K562 (cell line): Measurements from ENCODE around the gene C13orf46. TPM values are rescaled to one million over a fixed set of nuclear protein-coding genes. Genes with fewer than 3 reads are reported as not detected.

ENCODE experiments used
- ATAC-seq: fragments of 200-7000 bp; cut with Tn5 transposase; 3 replicates; pipeline ENCODE4 v1.9.1; 2020; ENCODE audit warnings: moderate library complexity
- BruUV-seq: library from RNA; stranded (reverse); fragments of 400-500 nt; replicated peaks from 2 replicates; lab custom pipeline; 2021; lab: Mats Ljungman, UMichigan
- CTCF ChIA-PET: fragments of 300-600 bp; formaldehyde crosslinking; extraction: SDS; loops from one replicate; lab custom pipeline; 2021; ENCODE audit warnings: low intra/inter-chr PET ratio; lab: Yijun Ruan, JAX
- POLR2A ChIA-PET: fragments of 300-600, 350-650 bp; sonication (Branson Sonifier 250); formaldehyde crosslinking; extraction: SDS; loops from one replicate; lab custom pipeline; 2021; ENCODE audit warnings: antibody characterized with exemption, inconsistent platforms; lab: Yijun Ruan, JAX
- DNase-seq, 4 experiments: peaks; one replicate each; pipeline versions ENCODE4 v3.0.0 to v3.0.0-alpha.2; 2011 to 2018; ENCODE audit warnings: low spot score in 3 of 4, mixed read lengths in 3 of 4; ENCODE audit errors: extremely low read depth in 1 of 4
- FAIRE-seq: peaks from 2 replicates; lab custom pipeline; 2011; peaks lifted over from hg19 to GRCh38; lab: Jason Lieb, UNC
- H2AFZ ChIP-seq: 2 replicates; pipeline ENCODE4 v1.6.0; 2011; ENCODE audit warnings: low read depth, low read length, control low read depth, inconsistent platforms
- H3K27ac ChIP-seq: fragments of 200-600 bp; 3 replicates; pipeline ENCODE4 v1.8.0; 2011; ENCODE audit warnings: low read depth, mild to moderate bottlenecking, control low read depth, inconsistent platforms, low read length, moderate library complexity, mixed read lengths; ENCODE audit errors: extremely low read depth
- H3K27me3 ChIP-seq, 2 experiments: fragments of 300-600 bp in 1 of 2; 2 replicates in 1 of 2; 3 replicates in 1 of 2; pipeline versions ENCODE4 v1.6.0 to v1.8.0; 2011; ENCODE audit warnings: inconsistent platforms in 2 of 2, low read length in 2 of 2, mild to moderate bottlenecking in 1 of 2, mixed read lengths in 1 of 2, moderate library complexity in 1 of 2; ENCODE audit not compliant: control insufficient read depth in 2 of 2, insufficient read depth in 2 of 2
- H3K36me3 ChIP-seq: fragments of 300-600 bp; 3 replicates; pipeline ENCODE4 v1.8.0; 2011; ENCODE audit warnings: mild to moderate bottlenecking, low read length, inconsistent platforms; ENCODE audit not compliant: control insufficient read depth, insufficient read depth
- H3K4me1 ChIP-seq, 2 experiments: fragments of 200-600 bp in 1 of 2; replicated peaks in 1 of 2; 2 replicates in 1 of 2; 3 replicates in 1 of 2; pipeline versions ENCODE4 v1.5.1 to v1.8.0; 2011; ENCODE audit warnings: inconsistent platforms in 2 of 2, low read length in 2 of 2, mild to moderate bottlenecking in 1 of 2, mixed read lengths in 1 of 2, moderate library complexity in 1 of 2; ENCODE audit not compliant: control insufficient read depth in 2 of 2, insufficient read depth in 2 of 2
- H3K4me2 ChIP-seq: 2 replicates; pipeline ENCODE4 v1.6.1; 2011; ENCODE audit warnings: low read length, control low read depth, inconsistent platforms, mixed read lengths; ENCODE audit not compliant: insufficient read depth
- H3K4me3 ChIP-seq: fragments of 200-600 bp; sonication (generic), shearing (Covaris generic); 2 replicates; pipeline ENCODE4 v1.5.1; 2016; ENCODE audit warnings: control low read depth, inconsistent platforms
- H3K79me2 ChIP-seq: fragments of 200-600 bp; 3 replicates; pipeline ENCODE4 v1.8.0; 2011; ENCODE audit warnings: low read length, inconsistent platforms; ENCODE audit not compliant: control insufficient read depth, insufficient read depth
- H3K9ac ChIP-seq, 2 experiments: 2 replicates each; pipeline versions ENCODE4 v1.6.0 to v1.6.1; 2011; ENCODE audit warnings: low read depth in 2 of 2, low read length in 2 of 2, control low read depth in 1 of 2, inconsistent platforms in 1 of 2, mild to moderate bottlenecking in 1 of 2, mixed read lengths in 1 of 2; ENCODE audit not compliant: insufficient read depth in 1 of 2
- H3K9me1 ChIP-seq: one replicate; pipeline ENCODE4 v1.6.0; 2011; ENCODE audit warnings: inconsistent platforms, mild to moderate bottlenecking, low read length, moderate library complexity; ENCODE audit not compliant: control insufficient read depth, insufficient read depth
- H3K9me3 ChIP-seq: replicated peaks from 2 replicates; pipeline ENCODE4 v1.5.1; 2011; ENCODE audit warnings: low read depth, low read length, inconsistent platforms; ENCODE audit not compliant: control insufficient read depth, insufficient read depth
- H4K20me1 ChIP-seq: replicated peaks from 2 replicates; pipeline ENCODE4 v1.6.1; 2011; ENCODE audit warnings: low read length, inconsistent platforms, mixed read lengths; ENCODE audit not compliant: control insufficient read depth, insufficient read depth
- E2F6 ChIP-seq, 2 experiments: IDR thresholded peaks; 2 replicates each; pipeline ENCODE4 v1.6.1; 2011; ENCODE audit warnings: borderline replicate concordance in 1 of 2, control low read depth in 1 of 2, low read depth in 1 of 2, low read length in 1 of 2, mild to moderate bottlenecking in 1 of 2, mixed read lengths in 1 of 2, moderate library complexity in 1 of 2; ENCODE audit not compliant: insufficient read depth in 1 of 2, insufficient read length in 1 of 2, poor library complexity in 1 of 2, severe bottlenecking in 1 of 2; ENCODE audit errors: extremely low read depth in 1 of 2
- L3MBTL2 ChIP-seq: fragments of 450-650 bp; IDR thresholded peaks from 2 replicates; pipeline ENCODE4 v1.6.1; 2016; ENCODE audit warnings: mild to moderate bottlenecking, moderate library complexity
- MAX ChIP-seq: sonication (generic); formaldehyde crosslinking; IDR thresholded peaks from 2 replicates; pipeline ENCODE4 v1.9.0; 2022; ENCODE audit warnings: mild to moderate bottlenecking, missing genetic modification reagents
- MNT ChIP-seq, 2 experiments: fragments of 450-650 bp; conservative IDR thresholded peaks; 2 replicates each; pipeline ENCODE4 v1.6.1; 2017; ENCODE audit warnings: mild to moderate bottlenecking in 2 of 2, moderate library complexity in 2 of 2
- MTF1 ChIP-seq: fragments of 250-450 bp; sonication (Bioruptor Pico); IDR thresholded peaks from 2 replicates; pipeline ENCODE4 v1.9.0; 2021; ENCODE audit warnings: moderate library complexity, mild to moderate bottlenecking, inconsistent platforms, borderline replicate concordance
- PYGO2 ChIP-seq: fragments of 450-650 bp; IDR thresholded peaks from 2 replicates; pipeline ENCODE4 v1.6.1; 2016; ENCODE audit warnings: mild to moderate bottlenecking, missing genetic modification characterization, moderate library complexity, missing compliant biosample characterization
- TBP ChIP-seq: optimal IDR thresholded peaks from 2 replicates; pipeline ENCODE3; 2011; ENCODE audit warnings: low read depth, low read length, improper control_type of control experiment
- ZFP36 ChIP-seq: fragments of 150-350 bp; IDR thresholded peaks from 2 replicates; pipeline ENCODE4 v1.6.1; 2018; ENCODE audit warnings: low read length, low read depth; ENCODE audit not compliant: partially characterized antibody
- ZNF263 ChIP-seq: sonication (generic); formaldehyde crosslinking; IDR thresholded peaks from 2 replicates; pipeline ENCODE4 v1.8.0; 2022; ENCODE audit warnings: mild to moderate bottlenecking, missing genetic modification reagents, borderline replicate concordance
- WGBS: fragments of 100-300 bp; shearing (Covaris generic); methylation state at CpG from one replicate; pipeline ENCODE4 v1.1.6; 2016; ENCODE audit warnings: low coverage, mixed read lengths; ENCODE audit not compliant: insufficient coverage; ENCODE audit errors: missing lambda C conversion rate; 5-methylcytosine and 5-hydroxymethylcytosine counted together
- in situ Hi-C: fragments of 300-500 bp; cut with MboI; formaldehyde crosslinking; loops from 4 replicates; pipeline ENCODE4 v1.15.0; 2018; ENCODE audit warnings: inconsistent platforms, mixed read lengths
- intact Hi-C: fragments of 100-400 bp; cut with micrococcal nuclease; formaldehyde crosslinking; loops from 2 replicates; pipeline ENCODE4 v1.14.2; 2022
- polyA plus RNA-seq, 8 experiments: library from polyadenylated mRNA; depleted of rRNA in 4 of 8; stranded (reverse) in 5 of 8; unstranded in 3 of 8; fragments of >200 nt; fragmentation: Nextera tagmentation in 2 of 8; fragmentation: Illumina TruSeq in 1 of 8; extraction: Ambion mirVana in 2 of 8; extraction: Trizol in 1 of 8; gene quantifications; 2 replicates each; pipeline versions ENCODE4 v1.2.1 to v1.2.3, GENCODE V29; 2011 to 2014; ENCODE audit warnings: inconsistent platforms in 1 of 8, missing spikeins in 1 of 8
- total RNA-seq, 7 experiments: library from RNA; depleted of rRNA in 6 of 7; stranded (reverse); fragments of >200 nt in 6 of 7; fragmentation: Illumina TruSeq in 2 of 7; extraction: Trizol in 2 of 7; gene quantifications; 2 replicates each; pipeline versions ENCODE4 v1.2.1 to v1.2.3, GENCODE V29; 2011 to 2021; ENCODE audit warnings: low replicate concordance in 1 of 7

The C13orf46 gene
- total and polyA plus RNA-seq, 9 of the 15 experiments (the other 6 are each of a cell fraction or from before 2014, with no cell fraction given): 0.04 to 0.24 (median 0.05) TPM; not detected in 4

GRCh38 chr13:113939129-113939943 lies 34.5 kb downstream of the C13orf46 start:
- Histone ChIP-seq H3K9me3 (no peaks in the 10 kb centered on the region), H3K79me2 (no peaks in the 10 kb centered on the region), H3K36me3 (no peaks in the 10 kb centered on the region), H3K27ac (no peak overlapping the region), H4K20me1 (no peaks in the 10 kb centered on the region; the same call in 1 of the 2 replicates), H3K4me3 (no peak overlapping the region), H3K9me1 (no peaks in the 10 kb centered on the region), H3K9ac (no peak overlapping the region), H3K27me3 (peaks cover 41 to 86% of the 10 kb centered on the region in 2 experiments), H3K4me2 (no peak overlapping the region), H2AFZ (no peak overlapping the region), H3K4me1 (peaks cover 0 to 17% of the 10 kb centered on the region in 2 experiments; a peak in 2 of 5 replicates)
- WGBS: 6% methylated on average over 16 of the region's 28 CpGs
- BruUV-seq: no TSS peak
- FAIRE-seq (no peak), ATAC-seq (no peak), DNase-seq (no peak)
- ChIA-PET CTCF (no interaction called here), POLR2A (no interaction called here)
- in situ Hi-C loops: no loop called here
- intact Hi-C loops: no loop called here
- TF ChIP-seq PYGO2 (no peak), ZFP36 (peak; percentile 61), E2F6 (IDR thresholded peaks at IDR 0.05; ENCODE audit: borderline replicate concordance in 1 of 2, extremely low read depth in 1 of 2, insufficient read depth in 1 of 2, insufficient read length in 1 of 2, low read depth in 1 of 2, low read length in 1 of 2, poor library complexity in 1 of 2, severe bottlenecking in 1 of 2) (peak; percentile 62 to 75), MAX (CRISPR knock-in tag) (peak; percentile 46), ZNF263 (CRISPR knock-in tag) (peak; percentile 68), L3MBTL2 (0 out of 2 replicates have a peak, but pooled peaks have one; percentile 8), TBP (no peak), MTF1 (no peak), MNT (conservative IDR thresholded peaks at IDR 0.05) (0 out of 4 replicates have a peak, but pooled peaks of 1 of the 2 experiments have one; percentile 25)
